PFSK-1 (cell line): ENCODE measurements around the gene RASSF8.

ENCODE experiments used
- FOXP2 ChIP-seq: optimal IDR thresholded peaks from 2 replicates; pipeline ENCODE3; 2011; ENCODE audit warnings: borderline replicate concordance, control low read depth, inconsistent platforms; ENCODE audit not compliant: insufficient read depth; ENCODE audit errors: extremely low read length, extremely low read depth
- POLR2AphosphoS5 ChIP-seq: IDR thresholded peaks from 2 replicates; pipeline ENCODE4 v1.6.1; 2012; ENCODE audit warnings: low read depth, mild to moderate bottlenecking, control low read depth, low read length, moderate library complexity
- TF ChIP-seq, protein P1 (sequence below), 2 experiments: IDR thresholded peaks; 2 replicates each; pipeline versions ENCODE4 v1.6.1 to v1.8.0; 2011 to 2012; ENCODE audit warnings: low read depth in 2 of 2, low read length in 2 of 2, control low read depth in 1 of 2, inconsistent platforms in 1 of 2, mild to moderate bottlenecking in 1 of 2, moderate library complexity in 1 of 2; ENCODE audit not compliant: insufficient read depth in 1 of 2

DNA sequence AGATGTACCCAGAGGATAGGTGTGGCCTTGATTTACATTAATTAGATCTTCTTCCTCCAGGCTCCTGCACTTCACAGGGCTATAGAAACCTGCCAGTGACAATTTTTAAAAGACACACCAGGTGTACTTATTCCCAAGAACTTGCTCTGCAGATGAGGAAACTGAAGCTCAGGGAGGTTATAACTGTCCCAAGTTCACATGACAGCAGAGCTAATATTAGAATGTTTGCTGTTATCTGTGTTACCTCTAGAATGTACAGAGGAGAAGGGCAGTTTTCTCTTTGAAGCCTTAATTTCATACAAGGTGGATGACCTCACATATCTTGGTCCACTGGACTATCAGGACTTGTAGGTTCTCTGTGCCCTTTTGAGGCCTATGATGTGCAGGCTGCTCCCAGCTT, 27.7 kb downstream of the RASSF8 start:
- TF ChIP-seq POLR2AphosphoS5 (no peak), FOXP2 (no peak)
- TF ChIP-seq, protein P1, sequence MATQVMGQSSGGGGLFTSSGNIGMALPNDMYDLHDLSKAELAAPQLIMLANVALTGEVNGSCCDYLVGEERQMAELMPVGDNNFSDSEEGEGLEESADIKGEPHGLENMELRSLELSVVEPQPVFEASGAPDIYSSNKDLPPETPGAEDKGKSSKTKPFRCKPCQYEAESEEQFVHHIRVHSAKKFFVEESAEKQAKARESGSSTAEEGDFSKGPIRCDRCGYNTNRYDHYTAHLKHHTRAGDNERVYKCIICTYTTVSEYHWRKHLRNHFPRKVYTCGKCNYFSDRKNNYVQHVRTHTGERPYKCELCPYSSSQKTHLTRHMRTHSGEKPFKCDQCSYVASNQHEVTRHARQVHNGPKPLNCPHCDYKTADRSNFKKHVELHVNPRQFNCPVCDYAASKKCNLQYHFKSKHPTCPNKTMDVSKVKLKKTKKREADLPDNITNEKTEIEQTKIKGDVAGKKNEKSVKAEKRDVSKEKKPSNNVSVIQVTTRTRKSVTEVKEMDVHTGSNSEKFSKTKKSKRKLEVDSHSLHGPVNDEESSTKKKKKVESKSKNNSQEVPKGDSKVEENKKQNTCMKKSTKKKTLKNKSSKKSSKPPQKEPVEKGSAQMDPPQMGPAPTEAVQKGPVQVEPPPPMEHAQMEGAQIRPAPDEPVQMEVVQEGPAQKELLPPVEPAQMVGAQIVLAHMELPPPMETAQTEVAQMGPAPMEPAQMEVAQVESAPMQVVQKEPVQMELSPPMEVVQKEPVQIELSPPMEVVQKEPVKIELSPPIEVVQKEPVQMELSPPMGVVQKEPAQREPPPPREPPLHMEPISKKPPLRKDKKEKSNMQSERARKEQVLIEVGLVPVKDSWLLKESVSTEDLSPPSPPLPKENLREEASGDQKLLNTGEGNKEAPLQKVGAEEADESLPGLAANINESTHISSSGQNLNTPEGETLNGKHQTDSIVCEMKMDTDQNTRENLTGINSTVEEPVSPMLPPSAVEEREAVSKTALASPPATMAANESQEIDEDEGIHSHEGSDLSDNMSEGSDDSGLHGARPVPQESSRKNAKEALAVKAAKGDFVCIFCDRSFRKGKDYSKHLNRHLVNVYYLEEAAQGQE (IDR thresholded peaks at IDR 0.05; ENCODE audit: insufficient read depth in 1 of 2, low read depth in 2 of 2, low read length in 2 of 2), result no peak
